BJ (cell line): ENCODE measurements around the gene ZC2HC1B. TPM values are rescaled to one million over a fixed set of nuclear protein-coding genes. Genes with fewer than 3 reads are reported as not detected.

Experiments used
- CTCF ChIA-PET: fragments of 350-600 bp; formaldehyde crosslinking; extraction: SDS; loops from one replicate; lab custom pipeline; 2021; ENCODE audit warnings: antibody characterized with exemption, inconsistent platforms; lab: Yijun Ruan, JAX
- POLR2A ChIA-PET: fragments of 300-600 bp; sonication (Branson Sonifier 250); formaldehyde crosslinking; extraction: SDS; loops from one replicate; lab custom pipeline; 2021; ENCODE audit warnings: antibody characterized with exemption; lab: Charles Lee
- DNase-seq: peaks from one replicate; pipeline ENCODE4 v3.0.0-alpha.2; 2011; ENCODE audit warnings: low read depth
- H3K27me3 ChIP-seq: 2 replicates; pipeline ENCODE4 v1.6.0; 2011; ENCODE audit warnings: low read length; ENCODE audit not compliant: control insufficient read depth, insufficient read depth
- H3K36me3 ChIP-seq: 2 replicates; pipeline ENCODE4 v1.5.1; 2011; ENCODE audit warnings: low read length; ENCODE audit not compliant: control insufficient read depth, insufficient read depth
- H3K4me3 ChIP-seq: 2 replicates; pipeline ENCODE4 v1.5.1; 2011; ENCODE audit warnings: low read depth, mild to moderate bottlenecking, control low read depth, low read length
- CTCF ChIP-seq: IDR thresholded peaks from 2 replicates; pipeline ENCODE4 v1.5.1; 2011; ENCODE audit warnings: low read depth, mild to moderate bottlenecking, control low read depth, inconsistent platforms, low read length, moderate library complexity; ENCODE audit not compliant: insufficient read depth
- polyA plus RNA-seq: library from polyadenylated mRNA; depleted of rRNA; stranded (reverse); fragments of >200 nt; gene quantifications from 2 replicates; pipeline ENCODE4 v1.2.3, GENCODE V29; 2011

The ZC2HC1B gene
- polyA plus RNA-seq, 1 experiment: not detected

GRCh38 chr6:143957679-143958274, 93.5 kb downstream of the ZC2HC1B start:
- no peak for DNase-seq
- CTCF ChIA-PET: interaction anchor here (1.0 kb wide), 1 partner anchor 16 kb away, joined by 3 read pairs; no protein-coding TSS in a partner anchor
- Histone ChIP-seq H3K4me3 (no peak overlapping the region), H3K36me3 (peaks cover 7% of the 10 kb centered on the region), H3K27me3 (no peaks in the 10 kb centered on the region)
- TF ChIP-seq CTCF: no peak
- POLR2A ChIA-PET: no interaction called here

GRCh38 chr6:143958839-143959399, 94.6 kb downstream of the ZC2HC1B start:
- no peak for DNase-seq
- CTCF ChIA-PET: interaction anchor here (1.2 to 1.8 kb wide), 2 partner anchors 10 to 16 kb away, joined by 3 to 12 read pairs; no protein-coding TSS in a partner anchor
- Histone ChIP-seq H3K4me3 (no peak overlapping the region), H3K36me3 (peaks cover 7% of the 10 kb centered on the region), H3K27me3 (no peaks in the 10 kb centered on the region)
- no peak for TF ChIP-seq CTCF
- POLR2A ChIA-PET: no interaction called here

GRCh38 chr6:143959927-143960326, 95.7 kb downstream of the ZC2HC1B start:
- peaks cover 7% of the 10 kb centered on the region for H3K36me3 ChIP-seq
- POLR2A ChIA-PET: no interaction called here
- H3K4me3 ChIP-seq: no peak overlapping the region
- DNase-seq: no peak
- TF ChIP-seq CTCF: no peak
- CTCF ChIA-PET: interaction anchor here (0.8 to 1.8 kb wide), 3 partner anchors 11 to 20 kb away, joined by 3 to 12 read pairs (median 3); no protein-coding TSS in a partner anchor
- H3K27me3 ChIP-seq: no peaks in the 10 kb centered on the region

GRCh38 chr6:143961066-143961465, 96.8 kb downstream of the ZC2HC1B start:
- Histone ChIP-seq H3K36me3 (peaks cover 11% of the 10 kb centered on the region), H3K4me3 (no peak overlapping the region), H3K27me3 (no peaks in the 10 kb centered on the region)
- no peak for TF ChIP-seq CTCF
- POLR2A ChIA-PET: no interaction called here
- DNase-seq: no peak
- CTCF ChIA-PET: interaction anchor here (1.0 to 2.4 kb wide), 3 partner anchors 14 to 385 kb away, joined by 3 to 7 read pairs (median 5); no protein-coding TSS in a partner anchor
